ENCODE data around the gene CENPX. TPM values are rescaled to one million over a fixed set of nuclear protein-coding genes. Genes with fewer than 3 reads are reported as not detected.

The CENPX gene
- total RNA-seq, 2 donors from 2014 or later, result 16.5 to 24.4 TPM

- no peak for TF ChIP-seq POLR2A (IDR thresholded peaks at IDR 0.05)
- TF ChIP-seq, protein P1, sequence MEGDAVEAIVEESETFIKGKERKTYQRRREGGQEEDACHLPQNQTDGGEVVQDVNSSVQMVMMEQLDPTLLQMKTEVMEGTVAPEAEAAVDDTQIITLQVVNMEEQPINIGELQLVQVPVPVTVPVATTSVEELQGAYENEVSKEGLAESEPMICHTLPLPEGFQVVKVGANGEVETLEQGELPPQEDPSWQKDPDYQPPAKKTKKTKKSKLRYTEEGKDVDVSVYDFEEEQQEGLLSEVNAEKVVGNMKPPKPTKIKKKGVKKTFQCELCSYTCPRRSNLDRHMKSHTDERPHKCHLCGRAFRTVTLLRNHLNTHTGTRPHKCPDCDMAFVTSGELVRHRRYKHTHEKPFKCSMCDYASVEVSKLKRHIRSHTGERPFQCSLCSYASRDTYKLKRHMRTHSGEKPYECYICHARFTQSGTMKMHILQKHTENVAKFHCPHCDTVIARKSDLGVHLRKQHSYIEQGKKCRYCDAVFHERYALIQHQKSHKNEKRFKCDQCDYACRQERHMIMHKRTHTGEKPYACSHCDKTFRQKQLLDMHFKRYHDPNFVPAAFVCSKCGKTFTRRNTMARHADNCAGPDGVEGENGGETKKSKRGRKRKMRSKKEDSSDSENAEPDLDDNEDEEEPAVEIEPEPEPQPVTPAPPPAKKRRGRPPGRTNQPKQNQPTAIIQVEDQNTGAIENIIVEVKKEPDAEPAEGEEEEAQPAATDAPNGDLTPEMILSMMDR (IDR thresholded peaks at IDR 0.05), result no peak
- no peak for ATAC-seq
- H3K9me3 ChIP-seq, result no peaks in the 10 kb centered on the region
- no peaks in the 10 kb centered on the region for H3K27me3 ChIP-seq
- 11 to 16% methylated on average over 9 to 31 of the region's 36 CpGs for WGBS, 2 donors
- intact Hi-C loops (cut with DNase I), result no loop called here
- H3K4me1 ChIP-seq, result peaks cover 33% of the 10 kb centered on the region
- H3K27ac ChIP-seq, result peak overlapping the region in 3 of 4 donors; percentile 64 to 86 (median 71)
- H3K4me3 ChIP-seq, result peak overlapping the region; percentile 43 to 92
- H3K36me3 ChIP-seq (replicated peaks in 1 of 2; ENCODE audit: insufficient read depth in 1 of 2, low read depth in 2 of 2), result peaks cover 3 to 9% of the 10 kb centered on the region in 2 donors
- peak in 1 of 4 donors; percentile 44 for DNase-seq
Observed at GRCh38 chr17:82064433-82065192, 41.9 kb upstream of the CENPX start.

GRCh38 chr17:82063424-82064415 lies 41.0 kb upstream of the CENPX start:
- Histone ChIP-seq H3K36me3 (replicated peaks in 1 of 2; ENCODE audit: insufficient read depth in 1 of 2, low read depth in 2 of 2) (peaks cover 3 to 9% of the 10 kb centered on the region in 2 donors), H3K27ac (peak overlapping the region in 1 of 4 donors; percentile 64), H3K4me1 (peaks cover 33% of the 10 kb centered on the region), H3K9me3 (no peaks in the 10 kb centered on the region), H3K27me3 (no peaks in the 10 kb centered on the region), H3K4me3 (no peak overlapping the region)
- WGBS, 2 donors, result 45 to 61% methylated on average over 7 to 18 of the region's 20 CpGs
- ATAC-seq (no peak), DNase-seq (no peak)
- intact Hi-C loops (cut with DNase I), result no loop called here
- no peak for TF ChIP-seq POLR2A (IDR thresholded peaks at IDR 0.05)
- TF ChIP-seq, protein P1 (IDR thresholded peaks at IDR 0.05), result no peak

DNA sequence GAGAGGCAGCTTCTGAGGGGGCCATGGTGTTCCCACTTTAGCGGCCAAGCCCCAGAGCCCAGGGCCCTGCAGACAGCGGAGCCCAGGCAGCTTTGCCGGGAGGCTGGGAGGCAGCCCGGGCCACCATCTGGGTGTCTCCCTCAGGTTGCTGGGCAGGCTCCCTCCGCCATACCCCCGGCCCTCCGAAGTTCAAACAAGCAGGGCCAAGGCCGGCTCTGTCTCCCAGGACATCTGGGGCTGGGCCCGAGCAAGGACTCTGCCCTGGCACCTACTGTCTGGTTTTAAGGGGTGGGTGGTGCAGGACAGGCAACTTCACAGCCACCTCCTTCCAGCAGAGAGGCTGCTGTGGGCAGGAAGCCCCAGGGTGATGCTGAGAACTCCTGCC lies 40.3 kb upstream of the CENPX start:
- Histone ChIP-seq H3K27me3 (no peaks in the 10 kb centered on the region), H3K4me3 (no peak overlapping the region), H3K36me3 (replicated peaks in 1 of 2; ENCODE audit: insufficient read depth in 1 of 2, low read depth in 2 of 2) (peaks cover 3 to 9% of the 10 kb centered on the region in 2 donors), H3K27ac (no peak overlapping the region), H3K4me1 (peaks cover 33% of the 10 kb centered on the region), H3K9me3 (no peaks in the 10 kb centered on the region)
- intact Hi-C loops (cut with DNase I), result no loop called here
- TF ChIP-seq POLR2A (IDR thresholded peaks at IDR 0.05), result no peak
- TF ChIP-seq, protein P1 (IDR thresholded peaks at IDR 0.05), result no peak
- 73 to 83% methylated on average over 4 to 8 of the region's 9 CpGs for WGBS, 2 donors
- DNase-seq (no peak), ATAC-seq (no peak)

GRCh38 chr17:82062076-82062983 lies 39.7 kb upstream of the CENPX start:
- H3K4me3 ChIP-seq, result no peak overlapping the region
- intact Hi-C loops (cut with DNase I), result no loop called here
- H3K27me3 ChIP-seq, result no peaks in the 10 kb centered on the region
- DNase-seq (no peak), ATAC-seq (no peak)
- no peaks in the 10 kb centered on the region for H3K9me3 ChIP-seq
- peaks cover 33% of the 10 kb centered on the region for H3K4me1 ChIP-seq
- H3K27ac ChIP-seq, result no peak overlapping the region
- no peak for TF ChIP-seq POLR2A (IDR thresholded peaks at IDR 0.05)
- H3K36me3 ChIP-seq (replicated peaks in 1 of 2; ENCODE audit: insufficient read depth in 1 of 2, low read depth in 2 of 2), result peaks cover 3 to 11% of the 10 kb centered on the region in 2 donors
- WGBS, 2 donors, result 69 to 83% methylated on average over 2 to 22 of the region's 24 CpGs

All from body of pancreas (tissue), 4 donors.